Calu3 (cell line): ENCODE results near the gene AMD1. TPM values are rescaled to one million over a fixed set of nuclear protein-coding genes. Genes with fewer than 3 reads are reported as not detected.
"Not testable (repeated sequence)": the region's sequence is repeated elsewhere in the genome, so short reads cannot be mapped to it uniquely, and the experiment has no call there.

Experiments used
- BruUV-seq: library from RNA; stranded (reverse); fragments of 400-500 nt; replicated peaks from 2 replicates; lab custom pipeline; 2021; lab: Mats Ljungman, UMichigan
- CTCF ChIA-PET: fragments of 300-600 bp; sonication (Branson Sonifier 250); formaldehyde crosslinking; loops from one replicate; lab custom pipeline; 2022; ENCODE audit warnings: antibody characterized with exemption; lab: Charles Lee
- DNase-seq: peaks from one replicate; pipeline ENCODE4 v3.0.0; 2022
- H3K27ac Mint-ChIP-seq: one replicate; pipeline ENCODE4 v1.8.0; 2022; ENCODE audit warnings: mixed read lengths; ENCODE audit not compliant: unreplicated experiment
- H3K27me3 Mint-ChIP-seq: one replicate; pipeline ENCODE4 v1.8.0; 2022; ENCODE audit warnings: mixed read lengths; ENCODE audit not compliant: unreplicated experiment
- H3K36me3 Mint-ChIP-seq: one replicate; pipeline ENCODE4 v1.8.0; 2022; ENCODE audit warnings: mild to moderate bottlenecking, moderate library complexity, mixed read lengths; ENCODE audit not compliant: insufficient read depth, unreplicated experiment
- H3K4me1 Mint-ChIP-seq: one replicate; pipeline ENCODE4 v1.8.0; 2022; ENCODE audit warnings: mild to moderate bottlenecking, low read depth, mixed read lengths; ENCODE audit not compliant: unreplicated experiment
- H3K4me3 Mint-ChIP-seq: one replicate; pipeline ENCODE4 v1.8.0; 2022; ENCODE audit warnings: mild to moderate bottlenecking, low read depth, moderate library complexity, mixed read lengths; ENCODE audit not compliant: unreplicated experiment
- H3K9me3 Mint-ChIP-seq: one replicate; pipeline ENCODE4 v1.8.0; 2022; ENCODE audit warnings: low read depth, mixed read lengths; ENCODE audit not compliant: unreplicated experiment
- CTCF ChIP-seq: fragments of 200-600 bp; IDR thresholded peaks from one replicate; pipeline ENCODE4 v1.8.0; 2022; ENCODE audit warnings: antibody characterized with exemption; ENCODE audit not compliant: unreplicated experiment
- intact Hi-C: fragments of 100-400 bp; cut with micrococcal nuclease; formaldehyde crosslinking; loops from one replicate; pipeline ENCODE4 v1.10.0; 2022; ENCODE audit not compliant: unreplicated experiment
- total RNA-seq: library from RNA; stranded (reverse); gene quantifications from 2 replicates; pipeline ENCODE4 v1.2.3, GENCODE V29; 2022

The AMD1 gene
- total RNA-seq, 1 experiment from 2014 or later, result 74.0 TPM

- H3K27ac Mint-ChIP-seq, result no peak overlapping the region
- intact Hi-C loops, result no loop called here
- no TSS peak for BruUV-seq
These were observed 43.2 kb upstream of the AMD1 start for GRCh38 chr6:110831405-110831804.

GRCh38 chr6:110833831-110834230, 40.8 kb upstream of the AMD1 start:
- no peak for DNase-seq
- CTCF ChIA-PET, result no interaction called here
- intact Hi-C loops, result no loop called here
- Mint-ChIP-seq H3K4me1 (no peaks in the 10 kb centered on the region), H3K4me3 (no peak overlapping the region), H3K27me3 (no peaks in the 10 kb centered on the region), H3K9me3 (no peaks in the 10 kb centered on the region), H3K36me3 (no peaks in the 10 kb centered on the region), H3K27ac (no peak overlapping the region)
- no peak for TF ChIP-seq CTCF
- no TSS peak for BruUV-seq

More at GRCh38 chr6:110831405-110831804, 43.2 kb upstream of the AMD1 start:
- no peak for TF ChIP-seq CTCF
- no peaks in the 10 kb centered on the region for H3K9me3 Mint-ChIP-seq
- H3K4me3 Mint-ChIP-seq, result no peak overlapping the region
- H3K4me1 Mint-ChIP-seq, result no peaks in the 10 kb centered on the region
- peaks cover 5% of the 10 kb centered on the region for H3K36me3 Mint-ChIP-seq
- CTCF ChIA-PET, result no interaction called here
- DNase-seq, result no peak
- no peaks in the 10 kb centered on the region for H3K27me3 Mint-ChIP-seq

- H3K27me3 Mint-ChIP-seq, intact Hi-C loops, DNase-seq, H3K9me3 Mint-ChIP-seq, H3K36me3 Mint-ChIP-seq, H3K27ac Mint-ChIP-seq, H3K4me3 Mint-ChIP-seq, H3K4me1 Mint-ChIP-seq, BruUV-seq: not testable (repeated sequence)
- CTCF ChIA-PET, result interaction anchor here (0.6 kb wide), 1 partner anchor 9 kb away, joined by 3 read pairs; no protein-coding TSS in a partner anchor
These were observed 38.8 kb upstream of the AMD1 start for GRCh38 chr6:110835751-110836150.

- intact Hi-C loops, result no loop called here
- CTCF ChIA-PET, result no interaction called here
- DNase-seq, result no peak
- no peak overlapping the region for H3K4me3 Mint-ChIP-seq
- TF ChIP-seq CTCF, result no peak
- H3K27ac Mint-ChIP-seq, result no peak overlapping the region
- H3K4me1 Mint-ChIP-seq, result no peaks in the 10 kb centered on the region
- H3K27me3 Mint-ChIP-seq, result no peaks in the 10 kb centered on the region
- BruUV-seq, result no TSS peak
- H3K9me3 Mint-ChIP-seq, result no peaks in the 10 kb centered on the region
- no peaks in the 10 kb centered on the region for H3K36me3 Mint-ChIP-seq
These were observed 33.3 kb upstream of the AMD1 start for GRCh38 chr6:110841266-110841665.

GRCh38 chr6:110849781-110850180, 24.8 kb upstream of the AMD1 start:
- H3K27ac Mint-ChIP-seq, result no peak overlapping the region
- CTCF ChIA-PET, result interaction anchor here (0.7 kb wide), 1 partner anchor 107 kb away, joined by 4 read pairs; no protein-coding TSS in a partner anchor
- DNase-seq, result no peak
- intact Hi-C loops, result no loop called here
- no peaks in the 10 kb centered on the region for H3K9me3 Mint-ChIP-seq
- TF ChIP-seq CTCF, result no peak
- no peaks in the 10 kb centered on the region for H3K4me1 Mint-ChIP-seq
- BruUV-seq, result no TSS peak
- H3K4me3 Mint-ChIP-seq, result no peak overlapping the region
- H3K27me3 Mint-ChIP-seq, result no peaks in the 10 kb centered on the region
- H3K36me3 Mint-ChIP-seq, result no peaks in the 10 kb centered on the region
